ENCODE measurements around the gene TBC1D2B. TPM values are rescaled to one million over a fixed set of nuclear protein-coding genes. Genes with fewer than 3 reads are reported as not detected.
"Not testable (repeated sequence)": the region's sequence is repeated elsewhere in the genome, so short reads cannot be mapped to it uniquely, and the experiment has no call there.

Gene TBC1D2B
- total and polyA plus RNA-seq, 2 of the 4 experiments (the other 2 are of a cell fraction) = 17.7 to 28.3 TPM

DNA sequence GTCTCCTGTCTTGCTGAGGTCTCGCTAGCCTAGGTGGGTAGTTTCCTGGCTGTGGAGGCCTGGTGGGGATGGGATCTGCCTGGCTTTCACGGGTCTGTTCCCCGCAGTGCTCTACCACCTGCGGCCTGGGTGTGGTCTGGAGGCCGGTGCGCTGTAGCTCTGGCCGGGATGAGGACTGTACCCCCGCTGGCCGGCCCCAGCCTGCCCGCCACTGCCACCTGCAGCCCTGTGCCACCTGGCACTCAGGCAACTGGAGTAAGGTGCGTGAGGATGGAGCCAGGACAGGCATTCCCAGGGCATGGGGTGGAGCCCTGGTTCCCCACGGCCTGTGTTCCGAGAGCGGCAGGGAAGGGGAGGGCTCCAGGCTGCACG, 89.8 kb downstream of the TBC1D2B start:
- ATAC-seq (ENCODE audit: low read depth) = not testable (repeated sequence)

More for the DNA sequence above, 89.8 kb downstream of the TBC1D2B start:
- in situ Hi-C loops (cut with MboI; ENCODE audit: low sequenced_read_pairs); H3K79me1 ChIP-seq (ENCODE audit: low read depth in 1 of 2, low read length in 2 of 2); H2AFZ ChIP-seq (replicated peaks; ENCODE audit: low read length, poor library complexity); H4K8ac ChIP-seq (ENCODE audit: low read depth in 2 of 2, low read length in 2 of 2); H3K9me3 ChIP-seq (ENCODE audit: control insufficient read depth, insufficient read depth, low read length); BruUV-seq (replicated peaks); CTCF ChIA-PET; H3K9ac ChIP-seq (ENCODE audit: low read depth, low read length); H3K9me1 ChIP-seq (ENCODE audit: insufficient read depth, low read length); H2AK9ac ChIP-seq (replicated peaks; ENCODE audit: low read depth, low read length, poor library complexity); H3K27ac ChIP-seq (ENCODE audit: insufficient read depth, low read length); H2BK120ac ChIP-seq (ENCODE audit: low read depth, low read length); H3K36me3 ChIP-seq (ENCODE audit: control insufficient read depth, insufficient read depth, low read length); DNase-seq; H2BK20ac ChIP-seq (ENCODE audit: low read depth, low read length); H3K4me3 ChIP-seq (ENCODE audit: insufficient read depth, low read depth, low read length); POLR2A ChIA-PET (ENCODE audit: unreplicated experiment); H4K91ac ChIP-seq (ENCODE audit: insufficient read depth, low read depth, low read length); H3K56ac ChIP-seq (ENCODE audit: extremely low read depth, insufficient read depth, low read length); H2AK5ac ChIP-seq (ENCODE audit: low read depth, low read length); H2BK15ac ChIP-seq (ENCODE audit: low read depth, low read length); intact Hi-C loops (cut with micrococcal nuclease); H3K14ac ChIP-seq (replicated peaks; ENCODE audit: low read depth, low read length); H4K5ac ChIP-seq (ENCODE audit: low read depth, low read length); H3K23ac ChIP-seq (ENCODE audit: low read depth, low read length); H3K4ac ChIP-seq (ENCODE audit: low read depth, low read length); H4K20me1 ChIP-seq (ENCODE audit: insufficient read depth, low read length); H3K4me2 ChIP-seq (ENCODE audit: low read depth, low read length); H2BK5ac ChIP-seq (ENCODE audit: low read depth, low read length, poor library complexity, severe bottlenecking); H3K18ac ChIP-seq (ENCODE audit: low read depth, low read length); dilution Hi-C loops (cut with HindIII; ENCODE audit: low sequenced_read_pairs, unreplicated experiment): not testable (repeated sequence)
- Histone ChIP-seq H3K27me3 (ENCODE audit: control insufficient read depth, insufficient read depth, low read length) (peaks cover 16% of the 10 kb centered on the region), H3K4me1 (ENCODE audit: control insufficient read depth, insufficient read depth, low read length) (peaks cover 20% of the 10 kb centered on the region)
- 91% methylated on average over 5 of the region's 15 CpGs; no CpG with 5 or more reads in 1 of the 2 experiments for WGBS, 2 experiments (ENCODE audit: extremely low coverage in 2 of 2, insufficient read length in 1 of 2)

Measured in IMR-90 (cell line).